ENCODE results near the gene NOS1. TPM values are rescaled to one million over a fixed set of nuclear protein-coding genes. Genes with fewer than 3 reads are reported as not detected.

NOS1 gene
- total and polyA plus RNA-seq, 2 donors (not counting 3 experiments of a cell fraction or from before 2014, with no cell fraction given), result not detected

- peaks cover 3% of the 10 kb centered on the region in 2 experiments for H3K27me3 ChIP-seq (ENCODE audit: control insufficient read depth in 2 of 2, insufficient read depth in 2 of 2, low read length in 2 of 2)
- H4K20me1 ChIP-seq (replicated peaks; ENCODE audit: control insufficient read depth, extremely low read depth, insufficient read depth, low read length), result no peaks in the 10 kb centered on the region
- no peak overlapping the region for H3K9ac ChIP-seq (replicated peaks; ENCODE audit: extremely low read depth, insufficient read depth, low read length)
- CTCF ChIA-PET, result no interaction called here
- BruUV-seq (replicated peaks), result no TSS peak
- POLR2A ChIA-PET, result no interaction called here
- H3K9me3 ChIP-seq (replicated peaks; ENCODE audit: control insufficient read depth, insufficient read depth, low read length), result no peaks in the 10 kb centered on the region
- no peaks in the 10 kb centered on the region for H3K36me3 ChIP-seq (ENCODE audit: control insufficient read depth in 2 of 2, extremely low read depth in 1 of 2, insufficient read depth in 2 of 2, low read length in 2 of 2)
- no peak overlapping the region for H3K4me3 ChIP-seq (replicated peaks in 1 of 3; ENCODE audit: insufficient read depth in 1 of 3, low read depth in 1 of 3, low read length in 3 of 3)
- H3K27ac ChIP-seq (ENCODE audit: insufficient read depth, low read depth, low read length), result no peak overlapping the region
- no peak for FAIRE-seq
- dilution Hi-C loops (cut with MboI; ENCODE audit: extremely low pct_ligation_motif_present, low sequenced_read_pairs), result no loop called here
- no peaks in the 10 kb centered on the region for H3K4me1 ChIP-seq (ENCODE audit: control insufficient read depth, extremely low read depth, insufficient read depth, low read length)
- no peak overlapping the region for H2AFZ ChIP-seq (ENCODE audit: low read depth, low read length)
- intact Hi-C loops (cut with micrococcal nuclease), result no loop called here
- TF ChIP-seq, protein P1, sequence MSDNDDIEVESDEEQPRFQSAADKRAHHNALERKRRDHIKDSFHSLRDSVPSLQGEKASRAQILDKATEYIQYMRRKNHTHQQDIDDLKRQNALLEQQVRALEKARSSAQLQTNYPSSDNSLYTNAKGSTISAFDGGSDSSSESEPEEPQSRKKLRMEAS (IDR thresholded peaks at IDR 0.05; ENCODE audit: insufficient read depth, insufficient read length), result no peak
- no peak for TF ChIP-seq MYC (IDR thresholded peaks at IDR 0.05; ENCODE audit: low read depth, low read length)
- TF ChIP-seq JUN (IDR thresholded peaks at IDR 0.05; ENCODE audit: borderline replicate concordance, insufficient read depth, insufficient read length, low read depth), result no peak
- no peak for TF ChIP-seq POLR2A (IDR thresholded peaks at IDR 0.05; ENCODE audit: low read depth, low read length)
- no peak for TF ChIP-seq GATA2 (IDR thresholded peaks at IDR 0.05; ENCODE audit: insufficient read depth, insufficient read length, low read depth, low read length)
- no peak for TF ChIP-seq EZH2 (IDR thresholded peaks at IDR 0.05; ENCODE audit: borderline replicate concordance, low read depth, low read length, severe bottlenecking)
- no peak for TF ChIP-seq CTCF (IDR thresholded peaks at IDR 0.05; ENCODE audit: extremely low read depth in 1 of 2, insufficient read depth in 1 of 2, low read depth in 1 of 2, low read length in 2 of 2)
- no peaks in the 10 kb centered on the region for H3K79me2 ChIP-seq (ENCODE audit: control insufficient read depth, insufficient read depth, low read length)
- no peak for DNase-seq (ENCODE audit: low read depth, low spot score)
- H3K4me2 ChIP-seq (ENCODE audit: insufficient read depth, low read length), result no peak overlapping the region
- no peaks in the 10 kb centered on the region for H3K9me1 ChIP-seq (replicated peaks; ENCODE audit: control insufficient read depth, extremely low read depth, insufficient read depth, low read length)
Observed at GRCh38 chr12:117329756-117330155, 31.7 kb downstream of the NOS1 start.

Measured in endothelial cell of umbilical vein (primary cell).